Measurements from ENCODE around the gene PPFIA2.

PPFIA2 gene

GRCh38 chr12:81417056-81417455 lies 342.1 kb downstream of the PPFIA2 start:
- no peak for DNase-seq

GRCh38 chr12:81416571-81416970 lies 342.6 kb downstream of the PPFIA2 start:
- no peak for DNase-seq

DNA sequence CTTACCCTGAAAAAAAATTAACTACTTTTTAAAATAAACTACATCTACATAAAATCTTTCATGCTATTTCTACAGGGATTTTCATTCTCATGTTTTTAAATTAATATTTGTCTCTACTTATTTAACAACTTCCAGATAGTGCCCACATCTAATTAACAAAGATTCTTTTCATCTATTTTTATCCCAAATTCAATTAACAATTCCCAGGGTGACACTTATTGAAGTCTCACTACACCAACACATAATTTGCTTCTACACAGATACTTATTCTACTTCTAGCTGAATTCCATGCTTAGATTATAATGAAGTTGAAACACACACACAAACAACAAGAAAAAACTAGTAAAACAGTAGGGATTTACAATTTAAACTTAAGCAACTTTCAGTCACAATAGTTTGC lies 344.7 kb downstream of the PPFIA2 start:
- no peak for DNase-seq

- no peak for DNase-seq
Measured at GRCh38 chr12:81412940-81413339, 346.2 kb downstream of the PPFIA2 start.

DNA sequence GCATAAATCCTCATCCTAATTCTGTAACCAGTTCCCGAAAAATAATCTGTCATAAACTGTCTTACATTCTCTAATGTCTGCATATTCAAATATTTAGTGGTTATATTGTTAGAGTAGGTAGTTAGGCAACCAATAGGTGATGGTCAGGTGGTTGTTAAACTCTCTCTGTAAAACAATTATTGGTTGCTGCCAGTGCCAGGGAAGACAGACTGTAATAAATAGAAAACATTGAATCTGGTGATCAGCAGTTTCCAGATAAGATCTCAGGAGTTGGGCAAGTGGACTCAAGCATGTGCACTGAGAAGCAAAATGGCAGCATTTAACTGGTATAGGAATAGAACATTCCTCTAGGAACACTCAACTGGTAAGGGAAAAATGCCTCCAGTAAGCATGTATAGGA lies 355.8 kb downstream of the PPFIA2 start:
- DNase-seq = no peak

- DNase-seq = no peak
Measured at GRCh38 chr12:81401241-81401640, 357.9 kb downstream of the PPFIA2 start.

GRCh38 chr12:81400024-81400423 lies 359.1 kb downstream of the PPFIA2 start:
- no peak for DNase-seq

GRCh38 chr12:81395431-81395830 lies 363.7 kb downstream of the PPFIA2 start:
- DNase-seq = no peak

DNA sequence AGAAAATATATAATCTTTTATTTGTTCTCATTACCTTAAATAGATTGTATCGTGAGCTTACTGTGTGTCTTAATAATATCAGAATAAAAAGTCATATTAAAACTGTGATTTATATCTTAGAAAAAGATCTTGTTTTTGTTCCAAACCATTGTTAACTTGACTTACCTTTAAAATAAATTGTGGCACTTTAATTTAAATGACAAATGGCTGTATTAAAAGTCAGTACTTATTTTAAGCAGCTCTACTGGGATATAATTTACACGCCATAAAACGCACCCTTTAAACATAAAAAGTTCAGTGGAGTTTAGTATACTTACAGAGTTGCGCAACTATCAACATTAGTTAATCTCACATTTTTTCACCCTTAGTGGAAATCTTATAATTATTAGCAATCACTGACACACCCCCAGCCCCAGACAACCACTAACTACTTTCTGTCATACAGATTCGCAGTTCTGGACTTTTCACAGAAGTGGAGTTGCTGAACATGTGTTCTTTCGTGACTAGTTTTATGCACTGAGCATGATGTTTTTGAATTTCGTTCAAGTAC lies 369.5 kb downstream of the PPFIA2 start:
- DNase-seq = no peak

DNA sequence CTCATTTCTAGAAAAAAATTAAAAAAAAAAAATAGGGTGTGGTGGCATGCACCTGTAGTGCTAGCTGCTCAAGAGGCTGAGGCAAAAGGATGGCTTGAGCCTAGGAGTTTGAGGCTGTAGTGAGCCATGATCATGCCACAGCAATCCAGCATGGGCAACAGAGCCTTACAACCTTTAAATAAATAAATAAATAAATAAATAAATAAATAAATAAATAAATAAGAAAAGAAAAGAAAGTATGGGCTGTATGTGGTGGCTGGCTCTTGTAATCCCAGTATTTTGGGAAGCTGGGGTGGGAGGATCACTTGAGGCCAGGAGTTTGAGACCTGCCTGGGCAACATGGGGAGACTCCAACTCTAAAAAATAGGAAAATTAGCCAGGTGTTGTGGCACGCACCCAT lies 373.0 kb downstream of the PPFIA2 start:
- DNase-seq = no peak

DNA sequence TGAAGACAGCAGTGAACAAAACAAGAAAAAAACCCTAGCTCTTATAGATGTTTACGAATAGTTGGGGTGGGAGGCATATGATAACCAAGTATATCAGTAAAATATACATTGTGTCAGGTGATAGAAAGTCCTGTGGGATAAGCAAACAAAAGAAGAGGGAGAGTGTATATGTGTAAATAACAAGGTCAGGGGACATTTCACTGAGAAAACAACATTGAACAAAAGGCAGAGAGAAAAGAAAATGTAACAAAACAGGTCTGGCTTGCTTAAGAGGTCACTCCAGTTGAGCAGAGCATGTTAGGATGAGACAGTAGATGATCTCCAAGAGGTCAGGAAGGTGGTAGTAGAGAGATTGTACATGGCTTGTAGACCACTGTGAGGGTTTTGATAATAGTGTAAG lies 377.2 kb downstream of the PPFIA2 start:
- no peak for DNase-seq

DNA sequence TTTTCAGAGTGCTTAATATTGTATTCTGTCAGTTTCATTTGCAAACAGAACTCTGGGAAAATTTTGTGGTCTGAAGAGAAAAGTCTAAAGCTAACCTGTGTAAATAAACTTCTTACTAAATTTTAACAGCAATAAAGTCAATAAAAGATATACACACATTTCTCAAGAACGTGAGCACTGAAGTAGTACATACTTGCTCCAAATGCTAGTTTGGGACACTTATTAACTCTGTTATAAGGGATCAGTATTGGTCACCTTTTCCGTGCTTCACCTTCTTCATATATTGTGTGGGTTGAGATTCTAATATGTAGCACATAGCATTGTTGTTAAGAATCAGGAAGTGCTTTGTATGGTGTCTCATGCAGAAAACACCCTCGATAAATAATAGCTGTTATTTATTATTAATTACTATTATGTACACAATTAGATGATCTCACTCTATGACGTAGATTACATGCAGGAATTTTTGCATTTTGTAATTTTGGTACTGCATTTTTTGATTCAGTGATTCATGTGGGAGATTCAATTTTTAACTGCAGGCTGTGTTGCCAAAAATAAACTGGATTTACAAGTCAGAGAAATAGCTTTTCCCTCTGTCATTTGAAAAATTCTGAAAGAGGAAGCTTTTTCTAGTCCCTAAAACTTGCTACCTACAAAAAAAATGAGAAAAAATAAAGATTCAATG lies 380.4 kb downstream of the PPFIA2 start:
- DNase-seq = no peak

DNA sequence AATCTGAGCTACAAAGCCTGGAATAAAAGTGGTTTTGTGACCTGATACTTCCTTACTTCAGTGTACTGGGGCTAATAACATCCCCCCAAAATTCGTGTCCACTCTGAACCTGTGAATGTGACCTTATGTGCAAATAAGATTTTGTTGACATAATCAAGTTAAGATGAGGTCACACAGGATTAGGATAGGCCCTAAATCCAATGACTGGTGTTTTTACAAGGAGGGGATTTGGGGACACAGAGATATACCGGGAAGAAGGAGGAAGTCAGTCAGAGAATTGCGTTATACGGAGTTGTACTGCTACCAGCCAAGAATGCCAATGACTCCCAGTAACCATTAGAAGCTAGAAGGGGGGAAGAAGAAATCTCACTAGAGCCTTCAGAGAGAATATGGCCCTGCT lies 381.4 kb downstream of the PPFIA2 start:
- DNase-seq = no peak

DNA sequence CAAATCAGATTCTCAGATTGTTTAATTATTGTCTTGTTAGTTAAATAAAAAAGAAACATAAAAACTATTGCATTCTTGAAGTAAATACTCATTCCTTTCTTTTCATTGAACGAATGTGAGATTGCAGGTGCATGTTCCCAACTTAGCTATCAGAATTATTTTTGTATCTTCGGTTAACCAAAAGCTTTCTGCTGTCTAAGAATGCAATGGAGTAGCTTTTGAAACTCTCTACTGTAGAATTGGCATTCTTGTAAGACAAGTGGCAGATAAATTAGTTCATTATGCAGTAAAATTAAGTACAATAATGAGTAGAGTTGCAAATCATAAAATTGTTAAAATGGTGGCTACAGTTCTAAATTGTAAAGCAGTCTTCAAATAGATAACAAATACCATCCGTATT lies 383.2 kb downstream of the PPFIA2 start:
- DNase-seq = no peak

DNA sequence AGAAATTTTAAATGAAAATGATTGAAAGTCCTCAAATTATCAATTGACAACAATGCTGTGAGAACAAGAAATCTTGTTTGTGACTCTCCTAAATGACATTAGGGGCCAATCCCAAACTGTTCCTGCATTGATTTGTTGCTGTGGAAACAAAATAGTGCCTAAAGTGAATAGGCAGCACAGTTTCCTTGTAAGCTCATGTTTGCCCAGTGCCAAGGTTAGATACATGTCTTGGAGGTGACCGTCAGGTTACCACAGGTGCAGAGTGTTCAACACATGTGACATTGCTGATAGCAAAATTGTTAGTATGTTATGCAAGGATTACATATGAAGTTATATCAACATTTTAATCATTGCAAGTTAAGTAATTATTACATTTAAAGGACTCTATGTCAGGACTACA lies 388.7 kb downstream of the PPFIA2 start:
- no peak for DNase-seq

DNA sequence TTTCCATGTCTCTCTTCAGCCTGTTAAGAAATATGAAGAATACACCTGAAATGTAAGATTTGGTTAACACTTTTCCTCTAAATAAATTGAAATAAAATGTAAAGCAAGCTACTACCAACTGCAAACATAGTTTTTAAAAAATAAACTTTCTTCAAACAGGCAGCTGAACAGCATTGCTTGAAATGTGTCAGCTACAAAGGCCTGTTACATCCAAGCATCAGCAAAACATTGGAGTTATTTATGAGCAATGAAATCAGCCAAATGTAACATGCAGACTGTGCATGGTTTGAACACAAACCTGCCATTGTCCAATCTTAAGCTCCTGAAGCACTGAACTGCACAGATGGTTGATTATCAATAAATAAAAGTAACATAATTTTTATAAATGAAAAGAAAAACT lies 390.0 kb downstream of the PPFIA2 start:
- DNase-seq = no peak

GRCh38 chr12:81365284-81365683 lies 393.9 kb downstream of the PPFIA2 start:
- no peak for DNase-seq

- no peak for DNase-seq
Measured at GRCh38 chr12:81360916-81361315, 398.2 kb downstream of the PPFIA2 start.

GRCh38 chr12:81359736-81360135 lies 399.4 kb downstream of the PPFIA2 start:
- DNase-seq = no peak

DNA sequence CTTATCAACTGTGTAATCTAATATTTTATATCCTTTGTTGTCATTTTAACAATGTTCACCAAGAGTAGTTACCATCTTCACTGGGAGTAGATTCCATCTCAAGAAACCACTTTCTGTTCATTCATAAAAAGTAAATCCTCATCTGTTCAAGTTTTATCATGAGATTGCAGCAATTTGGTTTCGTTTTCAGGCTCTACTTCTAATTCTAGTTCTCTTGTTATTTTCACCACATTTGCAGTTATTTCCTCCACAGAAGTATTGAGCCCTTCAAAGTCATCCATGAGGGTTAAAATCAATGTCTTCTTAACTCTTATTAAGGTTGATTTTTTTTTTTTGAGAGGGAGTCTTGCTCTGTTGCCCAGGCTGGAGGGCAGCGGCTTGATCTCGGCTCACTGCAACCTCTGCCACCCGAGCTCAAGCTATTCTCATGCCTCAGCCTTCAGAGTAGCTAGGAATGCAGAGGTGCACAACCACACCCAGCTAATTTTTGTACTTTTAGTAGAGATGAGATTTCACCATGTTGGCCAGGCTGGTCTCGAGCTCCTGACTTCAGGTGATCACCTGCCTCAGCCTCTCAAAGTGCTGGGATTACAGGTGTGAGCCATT lies 404.7 kb downstream of the PPFIA2 start:
- DNase-seq = no peak

- DNase-seq = no peak
Measured at GRCh38 chr12:81350309-81350708, 408.8 kb downstream of the PPFIA2 start.

DNA sequence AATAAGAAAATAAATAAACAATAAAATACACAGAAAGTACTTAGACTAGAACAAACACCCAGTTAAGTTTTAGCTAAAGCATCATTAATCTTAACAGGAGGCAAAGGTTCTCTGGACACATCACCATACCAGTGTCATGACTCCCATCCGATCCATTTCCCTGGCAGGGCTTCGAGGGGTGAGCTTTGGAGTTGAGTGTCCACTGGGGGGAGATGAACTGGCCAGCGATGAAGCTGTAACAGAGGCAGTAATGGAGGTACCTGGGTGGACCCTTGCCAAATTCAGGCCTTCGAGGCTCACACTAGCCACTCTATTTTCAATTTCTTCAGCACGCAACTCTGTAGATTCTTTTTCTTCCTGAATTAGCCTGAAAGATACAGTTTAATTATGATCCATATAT lies 411.7 kb downstream of the PPFIA2 start:
- no peak for DNase-seq

DNA sequence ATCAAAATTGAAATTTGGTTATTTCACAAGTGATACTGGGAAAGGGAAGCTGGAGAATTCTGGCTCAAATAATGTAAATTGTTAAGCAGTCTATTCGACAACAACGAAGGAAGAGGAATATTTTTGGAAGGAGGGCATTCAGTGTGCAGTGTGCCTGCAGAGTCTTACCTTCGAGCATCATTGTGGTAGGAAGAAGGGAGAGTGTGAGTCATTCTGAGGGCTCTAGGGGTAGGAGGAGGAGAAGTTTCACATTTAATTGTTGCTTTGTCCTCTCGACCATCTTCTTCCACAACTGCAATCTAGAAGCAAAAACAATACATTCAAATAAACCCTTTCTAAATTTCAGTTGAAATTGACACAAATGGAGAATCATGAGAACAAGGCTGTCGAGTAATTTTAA lies 418.2 kb downstream of the PPFIA2 start:
- DNase-seq = no peak

- DNase-seq = no peak
Measured at GRCh38 chr12:81339071-81339470, 420.1 kb downstream of the PPFIA2 start.

DNA sequence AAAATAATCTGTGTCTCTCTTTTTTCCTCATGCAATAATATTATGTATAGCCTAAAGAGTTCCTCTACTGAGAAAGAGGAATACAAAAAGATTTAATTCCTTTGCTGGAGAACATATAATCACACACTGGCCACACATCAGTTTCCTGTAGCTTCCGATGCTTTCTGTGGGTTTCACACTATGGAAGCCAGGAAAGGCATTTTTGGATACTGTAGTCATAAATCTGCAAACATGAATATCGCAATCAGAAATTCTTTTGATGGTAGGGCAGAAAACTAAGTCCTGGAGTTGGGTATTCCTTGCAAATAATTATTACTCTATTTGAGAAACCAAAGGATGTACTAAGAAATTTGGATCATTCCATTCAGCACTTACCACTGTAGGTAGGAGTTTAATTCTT lies 421.3 kb downstream of the PPFIA2 start:
- no peak for DNase-seq

Data from NCI-H187 treated with DMSO at 0.1 percent for 48 hours (cell line).